ENCODE measurements around the gene MAN2B2.

- TF ChIP-seq POLR2A (IDR thresholded peaks at IDR 0.05) (no peak), CTCF (IDR thresholded peaks at IDR 0.05) (no peak)
Measured at GRCh38 chr4:6573551-6573950, 1.4 kb upstream of the MAN2B2 start.
